Activated T-helper 1 cell treated with Interleukin-2 at 50 U/mL for 16 hours (primary cell): ENCODE results near the gene TIMM44.
"Not testable (repeated sequence)": the region's sequence is repeated elsewhere in the genome, so short reads cannot be mapped to it uniquely, and the experiment has no call there.

ENCODE experiments used
- DNase-seq: peaks from one replicate; pipeline ENCODE4 v3.0.0-alpha.2; 2020; ENCODE audit warnings: low read depth

TIMM44 gene

GRCh38 chr19:7900401-7900870 is 43.0 kb downstream of the TIMM44 start:
- no peak for DNase-seq

GRCh38 chr19:7899751-7900378 is 43.6 kb downstream of the TIMM44 start:
- no peak for DNase-seq

- no peak for DNase-seq
Observed at GRCh38 chr19:7898967-7899366, 44.5 kb downstream of the TIMM44 start.

DNA sequence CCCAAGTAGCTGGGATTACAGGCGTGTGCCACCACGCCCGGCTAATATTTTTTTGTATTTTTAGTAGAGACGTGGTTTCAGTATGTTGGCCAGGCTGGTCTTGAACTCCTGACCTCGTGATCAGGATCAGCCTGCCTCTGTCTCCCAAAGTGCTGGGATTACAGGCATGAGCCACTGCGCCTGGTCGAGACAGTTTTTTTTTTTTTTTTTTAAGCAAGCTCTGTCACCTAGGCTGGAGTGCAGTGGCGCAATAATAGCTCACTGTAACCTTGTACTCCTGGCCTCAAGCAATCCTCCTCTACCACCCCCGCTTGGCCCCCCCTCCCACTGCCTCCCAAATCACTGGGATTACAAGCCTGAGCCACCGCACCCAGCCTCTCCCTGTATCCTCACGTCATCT is 46.2 kb downstream of the TIMM44 start:
- DNase-seq, result no peak

- DNase-seq, result no peak
Observed at GRCh38 chr19:7895565-7895964, 47.9 kb downstream of the TIMM44 start.

DNA sequence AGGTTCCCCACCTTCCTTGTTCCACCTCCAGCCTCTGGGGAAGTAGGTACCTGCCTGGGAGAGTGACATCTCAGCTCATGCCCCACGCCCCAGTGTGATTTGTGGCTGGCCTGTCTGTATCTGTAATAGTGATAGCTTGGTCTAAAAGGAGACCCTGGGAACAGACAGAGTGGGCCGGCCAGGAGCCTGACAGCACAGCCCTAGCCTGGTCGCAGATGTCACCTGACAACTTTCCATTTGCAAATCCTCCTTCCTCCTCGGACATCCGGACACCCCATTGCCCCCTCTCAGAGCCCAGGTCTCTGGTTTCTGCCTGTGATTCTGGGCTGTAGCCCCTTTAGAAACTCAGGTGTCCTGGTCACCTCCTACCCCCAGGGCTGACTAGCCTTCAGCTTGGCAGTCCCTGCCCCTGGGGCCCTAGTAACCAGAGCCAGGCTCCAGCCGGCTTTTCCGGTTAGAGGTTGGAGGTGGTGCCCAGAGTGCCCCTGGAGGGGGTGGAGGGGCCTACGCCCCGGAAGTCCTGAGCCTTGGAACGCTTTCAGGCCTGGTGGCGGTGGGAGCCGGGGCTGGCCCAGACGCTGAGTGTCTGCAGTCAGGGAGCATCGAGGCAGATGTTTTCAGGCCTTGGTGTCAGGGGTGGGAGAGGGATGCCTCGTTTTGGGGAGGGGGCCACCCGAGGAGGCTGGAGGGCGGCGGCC is 48.7 kb downstream of the TIMM44 start:
- DNase-seq, result no peak

DNA sequence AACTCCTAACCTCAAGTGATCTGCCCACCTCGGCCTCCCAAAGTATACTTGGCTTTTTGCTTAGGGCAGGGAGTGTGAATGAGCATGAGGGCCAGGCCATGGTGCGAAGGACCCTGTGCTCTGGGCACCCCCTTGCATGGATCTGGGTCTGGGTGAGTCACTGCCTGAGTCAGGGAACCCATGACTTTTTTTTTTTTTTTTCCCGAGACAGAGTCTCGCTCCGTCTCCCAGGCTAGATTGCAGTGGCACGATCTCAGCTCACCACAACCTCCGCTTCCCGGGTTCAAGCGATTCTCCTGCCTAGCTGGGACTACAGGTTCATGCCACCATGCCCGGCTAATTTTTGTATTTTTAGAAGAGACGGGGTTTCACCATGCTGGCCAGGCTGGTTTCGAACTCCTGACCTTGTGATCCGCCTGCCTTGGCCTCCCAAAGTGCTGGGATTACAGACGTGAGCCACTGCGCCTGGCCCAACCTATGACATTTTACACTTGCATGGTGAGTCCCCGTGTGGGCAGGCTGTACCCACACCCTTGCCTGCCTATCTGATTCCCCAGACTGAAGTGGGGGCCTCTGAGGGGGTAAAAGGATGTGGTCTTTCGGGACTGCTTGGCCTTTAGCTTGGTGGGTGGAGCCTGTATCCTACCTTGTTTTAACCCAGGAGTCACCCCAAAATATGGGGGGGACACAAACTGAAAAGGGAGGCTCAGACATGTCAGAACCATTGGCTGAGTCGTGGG is 49.9 kb downstream of the TIMM44 start:
- DNase-seq, result not testable (repeated sequence)

- DNase-seq, result no peak
Observed at GRCh38 chr19:7888826-7889217, 54.6 kb downstream of the TIMM44 start.

DNA sequence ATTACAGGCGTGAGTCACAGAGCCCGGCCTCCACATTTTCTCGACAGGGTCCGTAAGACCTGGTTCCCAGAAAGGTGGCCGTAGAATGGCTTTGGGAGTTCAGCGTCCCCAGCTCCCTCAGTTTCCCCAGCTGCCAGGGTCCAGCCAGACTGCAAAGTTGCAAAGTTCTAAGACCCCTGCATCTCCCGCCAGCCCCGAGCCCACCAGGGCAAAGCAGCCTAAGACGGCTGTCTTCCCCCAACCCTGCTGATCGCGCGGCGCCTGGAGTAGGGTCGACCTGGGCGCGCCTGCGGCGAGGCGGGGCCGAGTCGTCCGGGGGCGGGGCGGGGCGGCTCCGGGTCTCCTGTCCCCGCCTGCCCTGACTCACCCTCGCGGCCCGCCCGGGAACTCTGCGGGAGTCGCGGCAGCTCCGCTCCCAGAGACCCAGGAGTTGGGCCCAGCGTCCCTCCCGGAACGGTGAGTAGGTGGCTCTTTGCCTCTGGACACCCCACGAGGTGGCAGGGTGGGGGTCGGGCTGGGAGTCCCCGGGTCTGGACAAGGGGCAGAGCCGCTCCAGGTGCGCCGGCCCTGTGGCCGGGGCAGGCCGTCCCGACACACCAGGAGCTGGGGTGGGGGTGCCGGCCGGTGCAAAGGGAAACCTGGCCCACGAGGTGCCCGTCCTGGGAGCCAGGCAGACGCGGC is 55.2 kb downstream of the TIMM44 start, which contains the start of gene LRRC8E:
Gene LRRC8E, plus strand, starts transcription at position 366 of the 681 bp plus-strand sequence. CDS start 7,094 bp downstream, outside the sequence.
- DNase-seq, result no peak

DNA sequence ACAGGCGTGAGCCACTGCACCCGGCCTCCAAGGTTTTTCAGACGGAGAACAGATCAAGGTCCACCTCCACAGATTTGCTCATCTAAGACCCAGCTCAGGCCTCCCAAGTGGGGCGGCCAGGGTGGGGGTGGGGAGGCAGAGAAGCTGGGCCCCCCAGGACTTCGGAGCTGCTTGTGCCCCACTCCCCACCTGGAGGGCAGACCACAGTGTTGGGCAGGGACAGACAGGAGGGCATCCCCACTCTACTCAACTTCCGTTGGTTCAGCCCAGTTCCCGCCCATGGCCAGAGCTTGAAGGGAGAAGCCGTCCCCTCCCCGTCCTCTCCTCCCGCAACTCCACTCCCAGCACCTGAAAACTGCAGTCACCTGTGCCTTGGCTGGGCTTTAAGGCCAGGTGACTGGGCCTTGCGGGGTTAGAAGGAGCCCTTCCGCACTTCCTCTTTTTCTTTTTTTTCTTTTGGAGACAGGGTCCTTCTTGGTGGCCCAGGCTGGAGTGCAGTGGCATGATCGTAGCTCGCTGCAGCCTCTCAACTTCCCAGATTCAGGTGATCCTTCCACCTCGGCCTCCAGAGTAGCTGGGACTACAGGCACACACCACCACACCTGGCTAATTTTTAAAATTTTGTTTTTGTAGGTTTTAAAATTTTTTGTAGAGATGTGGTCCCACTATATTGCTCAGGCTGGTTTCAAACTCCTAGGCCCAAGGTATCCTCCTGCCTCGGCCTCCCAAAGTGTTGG is 55.9 kb downstream of the TIMM44 start:
- no peak for DNase-seq

DNA sequence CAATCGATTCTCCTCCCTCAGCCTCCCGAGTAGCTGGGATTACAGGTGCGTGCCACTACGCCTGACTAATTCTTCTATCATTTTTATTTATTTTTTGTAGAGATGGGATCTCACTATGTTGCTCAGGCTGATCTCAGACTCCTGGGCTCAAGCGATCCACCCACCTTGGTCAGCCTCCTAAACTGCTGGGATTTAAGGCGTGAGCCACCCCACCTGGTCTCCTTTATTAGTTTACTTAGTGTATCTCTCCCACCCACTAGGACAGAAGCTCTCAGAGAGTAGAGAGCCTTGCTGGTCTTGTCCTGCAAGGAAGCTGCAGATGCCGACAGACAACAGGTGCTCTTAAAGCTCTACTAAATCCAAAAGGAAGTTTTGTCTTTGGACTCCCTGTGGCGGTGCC is 57.6 kb downstream of the TIMM44 start:
- DNase-seq, result no peak

- no peak for DNase-seq
Observed at GRCh38 chr19:7883796-7884570, 59.5 kb downstream of the TIMM44 start.

GRCh38 chr19:7883105-7883504 is 60.4 kb downstream of the TIMM44 start:
- DNase-seq, result no peak

DNA sequence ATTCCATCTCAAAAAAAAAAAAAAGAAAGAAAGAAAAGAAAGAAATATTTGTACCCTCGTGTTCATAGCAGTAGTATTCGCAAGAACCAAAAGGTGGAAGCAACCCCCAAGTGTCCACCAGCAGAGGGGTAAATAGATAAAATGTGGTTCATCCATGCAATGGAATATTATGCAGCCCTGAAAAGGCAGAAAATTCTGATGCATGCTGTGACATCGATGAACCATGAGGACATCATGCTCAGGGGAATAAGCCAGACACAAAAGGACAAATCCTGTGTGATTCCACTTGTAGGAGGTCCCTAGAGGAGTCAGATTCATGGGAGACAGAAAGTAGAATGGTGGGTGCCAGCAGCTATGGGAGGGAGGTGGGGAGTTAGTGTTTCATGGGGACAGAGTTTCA is 61.6 kb downstream of the TIMM44 start:
- no peak for DNase-seq

DNA sequence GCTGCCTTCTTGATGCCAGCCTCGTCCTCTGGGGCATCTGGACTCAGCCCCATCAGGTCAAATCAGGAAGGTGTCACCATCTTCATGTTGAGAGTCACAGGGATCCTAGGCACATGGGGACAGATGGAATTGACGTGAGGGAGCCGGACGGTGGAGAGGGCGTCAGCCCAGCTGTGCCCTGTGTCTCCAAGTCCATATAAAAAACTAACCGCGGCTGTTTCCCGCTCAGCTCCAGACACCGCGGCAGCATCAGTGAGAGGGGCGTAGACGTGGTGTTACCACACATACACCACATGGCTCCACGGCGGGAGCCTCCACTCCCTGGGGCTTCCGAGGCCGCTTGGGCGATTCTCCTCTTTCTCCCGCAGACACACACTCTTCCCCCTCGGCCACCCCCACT is 63.6 kb downstream of the TIMM44 start:
- DNase-seq, result no peak

- DNase-seq, result no peak
Observed at GRCh38 chr19:7879111-7879807, 64.2 kb downstream of the TIMM44 start.

DNA sequence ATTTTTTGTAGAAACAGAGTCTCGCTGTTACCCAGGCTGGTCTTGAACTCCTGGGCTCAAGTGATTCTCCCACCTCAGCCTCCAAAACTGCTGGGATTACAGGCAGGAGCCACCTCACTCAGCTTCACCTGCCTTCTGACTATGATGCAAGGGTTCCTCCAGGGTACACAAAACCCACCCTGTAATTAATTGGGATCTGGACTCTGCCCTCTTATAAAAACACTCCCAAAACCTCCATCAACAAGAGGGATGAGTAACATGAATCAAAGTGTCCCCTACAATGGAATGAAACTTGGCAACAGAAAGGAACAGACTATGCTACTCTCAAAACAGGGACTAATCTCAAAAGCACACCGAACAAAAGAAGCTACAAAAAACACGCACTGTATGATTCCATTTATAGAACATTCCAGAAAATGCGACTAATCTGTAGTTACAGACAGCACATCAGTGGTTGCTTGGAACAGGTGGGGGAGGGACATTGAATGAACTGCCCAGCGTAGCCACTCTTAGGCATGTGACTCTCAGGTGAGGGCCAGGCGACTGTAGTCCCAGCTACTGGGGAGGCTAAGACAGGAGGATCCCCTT is 66.1 kb downstream of the TIMM44 start:
- DNase-seq, result no peak
